ENCODE data around the gene DZANK1.
"Not testable (repeated sequence)": the region's sequence is repeated elsewhere in the genome, so short reads cannot be mapped to it uniquely, and the experiment has no call there.

DZANK1 gene

DNA sequence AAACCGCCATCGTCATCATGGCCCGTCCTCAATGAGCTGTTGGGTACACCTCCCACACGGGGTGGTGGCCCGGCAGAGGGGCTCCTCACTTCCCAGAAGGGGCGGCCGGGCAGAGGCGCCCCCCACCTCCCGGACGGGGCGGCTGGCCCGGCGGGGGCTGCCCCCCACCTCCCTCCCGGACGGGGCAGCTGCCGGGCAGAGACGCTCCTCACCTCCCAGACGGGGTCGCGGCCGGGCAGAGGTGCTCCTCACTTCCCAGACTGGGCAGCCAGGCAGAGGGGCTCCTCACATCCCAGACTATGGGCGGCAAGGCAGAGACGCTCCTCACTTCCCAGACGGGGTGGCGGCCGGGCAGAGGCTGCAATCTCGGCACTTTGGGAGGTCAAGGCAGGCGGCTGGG is 91.3 kb downstream of the DZANK1 start:
- DNase-seq (ENCODE audit: low read depth): not testable (repeated sequence)

DNA sequence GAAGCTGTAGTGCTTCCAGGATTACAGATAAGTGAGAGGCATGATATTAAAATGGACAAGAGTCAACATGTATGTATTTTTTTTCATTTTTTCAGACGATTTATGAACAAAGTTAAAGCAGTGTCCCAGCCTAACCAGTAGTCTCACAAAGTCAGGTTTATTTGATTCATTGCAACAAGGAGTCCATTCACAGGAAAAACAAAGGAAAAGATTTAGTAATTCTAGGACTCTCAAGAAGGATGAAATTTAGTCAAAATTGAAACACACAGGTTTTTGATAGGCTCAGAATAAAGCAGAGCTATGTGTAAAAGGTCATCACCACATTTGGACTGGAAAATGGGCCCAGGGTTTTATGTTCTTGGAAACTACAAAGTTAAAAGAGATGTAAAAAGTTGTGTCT is 94.5 kb downstream of the DZANK1 start:
- no peak for DNase-seq (ENCODE audit: low read depth)

DNA sequence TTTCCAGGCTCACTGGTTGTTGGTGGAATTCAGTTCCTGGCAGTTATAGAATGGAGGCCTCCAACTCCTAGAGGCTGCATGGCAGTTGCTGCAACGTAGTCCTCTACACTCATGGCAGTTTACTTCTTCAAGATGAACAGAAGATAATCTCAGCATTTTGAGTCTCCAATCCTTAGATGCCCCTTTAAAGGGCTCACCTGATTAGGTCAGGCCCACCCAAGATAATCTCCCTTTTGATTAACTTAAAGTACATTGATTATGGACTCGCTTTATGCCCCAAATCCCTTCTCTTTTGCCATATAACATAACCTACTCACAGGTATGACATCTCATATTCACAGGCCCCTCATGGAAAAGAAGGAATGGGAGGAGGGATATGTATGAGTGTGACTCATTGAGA is 102.1 kb downstream of the DZANK1 start:
- DNase-seq (ENCODE audit: low read depth): no peak

DNA sequence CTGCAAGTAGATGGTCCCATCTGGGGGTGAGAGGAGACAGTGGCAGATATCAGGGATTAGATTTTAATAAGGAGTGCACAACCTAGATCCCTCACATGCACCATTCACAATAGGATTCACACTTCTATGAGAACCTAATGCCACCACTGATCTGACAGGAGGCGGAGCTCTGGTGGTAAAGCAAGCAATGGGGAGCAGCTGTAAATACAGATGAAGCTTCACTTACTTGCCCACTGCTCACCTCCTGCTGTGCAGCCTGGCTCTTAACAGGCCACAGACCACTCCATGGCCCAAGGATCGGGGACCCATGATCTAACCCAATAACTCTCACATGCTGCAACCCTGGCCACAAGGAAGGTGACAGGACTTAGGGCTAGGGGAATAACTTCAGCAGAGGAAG is 103.1 kb downstream of the DZANK1 start:
- DNase-seq (ENCODE audit: low read depth): no peak

DNA sequence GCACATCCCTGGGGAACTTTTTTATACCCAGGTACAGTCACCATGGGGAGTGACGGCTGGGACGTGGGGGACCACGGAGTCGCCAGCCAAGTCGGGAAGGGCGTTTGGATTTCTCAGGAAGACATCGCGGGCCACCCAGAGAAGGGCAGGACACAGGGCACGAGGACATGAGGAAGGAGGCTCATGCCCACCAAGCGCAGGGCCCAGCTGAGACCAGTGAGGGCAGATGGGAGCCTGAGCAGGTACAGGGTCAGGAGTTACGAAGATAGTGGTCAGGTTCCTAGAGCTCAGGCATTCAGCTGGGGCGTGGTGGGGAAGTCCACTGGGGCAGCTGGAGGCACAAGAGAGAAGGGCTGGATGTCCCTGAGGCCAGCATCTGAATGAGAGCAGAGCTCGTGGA is 103.9 kb downstream of the DZANK1 start:
- no peak for DNase-seq (ENCODE audit: low read depth)

GRCh38 chr20:18361678-18362077 is 105.2 kb downstream of the DZANK1 start:
- no peak for DNase-seq (ENCODE audit: low read depth)

GRCh38 chr20:18360635-18361034 is 106.2 kb downstream of the DZANK1 start:
- no peak for DNase-seq (ENCODE audit: low read depth)

DNA sequence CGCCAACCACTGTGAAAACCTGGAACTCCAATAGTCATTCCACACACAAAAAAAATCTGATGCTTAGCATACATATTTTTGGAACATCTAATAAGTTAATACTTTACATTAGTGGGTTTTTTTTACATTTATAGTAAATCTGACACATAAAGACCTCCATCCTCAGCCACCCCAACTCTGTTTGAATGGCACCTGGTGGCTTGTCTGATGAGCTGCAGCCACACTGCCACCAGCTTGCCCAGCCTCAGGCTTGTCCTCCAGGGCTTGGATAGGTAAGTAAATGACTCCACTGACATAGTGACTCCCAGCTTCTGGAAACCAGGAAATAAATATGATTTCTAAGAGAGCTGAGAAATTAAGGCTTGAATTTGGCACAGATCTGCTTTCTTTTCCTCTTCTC is 107.0 kb downstream of the DZANK1 start:
- DNase-seq (ENCODE audit: low read depth): no peak

- DNase-seq (ENCODE audit: low read depth): not testable (repeated sequence)
Measured at GRCh38 chr20:18349749-18350148, 117.1 kb downstream of the DZANK1 start.
